Neural cell (in vitro differentiated cells): ENCODE measurements around the gene CLPSL1. TPM values are rescaled to one million over a fixed set of nuclear protein-coding genes. Genes with fewer than 3 reads are reported as not detected.

Source experiments
- H2AFZ ChIP-seq: fragments of 200-600, 300-800 bp; sonication (generic), shearing (Covaris generic); 2 replicates; pipeline ENCODE4 v1.6.0; 2014; ENCODE audit warnings: low read depth, mild to moderate bottlenecking, antibody characterized with exemption, low read length, moderate library complexity
- H3F3A ChIP-seq: fragments of 200-600 bp; shearing (Covaris generic); 2 replicates; pipeline ENCODE4 v1.6.1; 2016; ENCODE audit warnings: mild to moderate bottlenecking, moderate library complexity, mixed read lengths, antibody characterized with exemption, low read length; ENCODE audit not compliant: insufficient read depth, poor library complexity, severe bottlenecking
- H3K27ac ChIP-seq: fragments of 200-600, 300-800 bp; sonication (generic), shearing (Covaris generic); 2 replicates; pipeline ENCODE4 v1.5.1; 2014; ENCODE audit warnings: mild to moderate bottlenecking, low read length, moderate library complexity
- H3K27me3 ChIP-seq: fragments of 300-800, 200-600 bp; sonication (generic), shearing (Covaris generic); 2 replicates; pipeline ENCODE4 v1.6.0; 2014; ENCODE audit warnings: mild to moderate bottlenecking, low read depth, low read length, moderate library complexity; ENCODE audit not compliant: insufficient read depth
- H3K36me3 ChIP-seq: fragments of 300-800, 200-600 bp; sonication (generic), shearing (Covaris generic); 2 replicates; pipeline ENCODE4 v1.5.1; 2014; ENCODE audit warnings: mild to moderate bottlenecking, antibody characterized with exemption, low read length, moderate library complexity; ENCODE audit not compliant: insufficient read depth
- H3K4me2 ChIP-seq: fragments of 300-800, 200-600 bp; sonication (generic), shearing (Covaris generic); 2 replicates; pipeline ENCODE4 v1.6.0; 2014; ENCODE audit warnings: mild to moderate bottlenecking, low read length
- H3K4me3 ChIP-seq: fragments of 300-800, 200-600 bp; sonication (generic), shearing (Covaris generic); 2 replicates; pipeline ENCODE4 v1.5.1; 2014; ENCODE audit warnings: mild to moderate bottlenecking, low read length, moderate library complexity
- H3K79me2 ChIP-seq: fragments of 200-600 bp; shearing (Covaris generic); replicated peaks from 2 replicates; pipeline ENCODE4 v1.6.0; 2014; ENCODE audit warnings: mild to moderate bottlenecking, low read length, moderate library complexity; ENCODE audit not compliant: insufficient read depth
- H3K9ac ChIP-seq: fragments of 300-800, 200-600 bp; sonication (generic), shearing (Covaris generic); 2 replicates; pipeline ENCODE4 v1.6.1; 2016; ENCODE audit warnings: mild to moderate bottlenecking, low read length, mixed read lengths
- H3K9me2 ChIP-seq: fragments of 200-600 bp; shearing (Covaris generic); 2 replicates; pipeline ENCODE4 v1.6.1; 2016; ENCODE audit warnings: mild to moderate bottlenecking, low read length, mixed read lengths; ENCODE audit not compliant: insufficient read depth
- H3K9me3 ChIP-seq: fragments of 200-600, 300-800 bp; sonication (generic), shearing (Covaris generic); 2 replicates; pipeline ENCODE4 v1.6.1; 2016; ENCODE audit warnings: mild to moderate bottlenecking, mixed run types, low read length, moderate library complexity, mixed read lengths
- H4K20me1 ChIP-seq: fragments of 200-600 bp; shearing (Covaris generic); 2 replicates; pipeline ENCODE4 v1.6.1; 2016; ENCODE audit warnings: mild to moderate bottlenecking, mixed run types; ENCODE audit not compliant: insufficient read depth
- CTCF ChIP-seq: fragments of 450-650 bp; IDR thresholded peaks from 2 replicates; pipeline ENCODE4 v1.5.1; 2014; ENCODE audit warnings: antibody characterized with exemption, mild to moderate bottlenecking, moderate library complexity; ENCODE audit not compliant: poor library complexity, severe bottlenecking
- EP300 ChIP-seq: fragments of 450-650 bp; conservative IDR thresholded peaks from 2 replicates; pipeline ENCODE4 v1.6.1; 2014; ENCODE audit warnings: antibody characterized with exemption, mild to moderate bottlenecking, moderate library complexity; ENCODE audit not compliant: poor library complexity, severe bottlenecking
- EZH2 ChIP-seq: fragments of 200-600, 300-800 bp; shearing (Covaris generic), sonication (generic); IDR thresholded peaks from 2 replicates; pipeline ENCODE4 v1.6.1; 2014; ENCODE audit warnings: antibody characterized with exemption, low read length, borderline replicate concordance, mild to moderate bottlenecking; ENCODE audit not compliant: insufficient read depth, poor library complexity, severe bottlenecking
- MXI1 ChIP-seq: fragments of 450-650 bp; conservative IDR thresholded peaks from 2 replicates; pipeline ENCODE4 v1.6.1; 2014; ENCODE audit warnings: antibody characterized with exemption, mild to moderate bottlenecking; ENCODE audit not compliant: poor library complexity, severe bottlenecking
- POLR2AphosphoS5 ChIP-seq: IDR thresholded peaks from 2 replicates; pipeline ENCODE4 v1.6.1; 2012
- RAD21 ChIP-seq: fragments of 450-650 bp; conservative IDR thresholded peaks from 2 replicates; pipeline ENCODE4 v1.6.1; 2014; ENCODE audit warnings: antibody characterized with exemption, mild to moderate bottlenecking, moderate library complexity
- REST ChIP-seq: IDR thresholded peaks from 2 replicates; pipeline ENCODE4 v1.6.1; 2012; ENCODE audit warnings: borderline replicate concordance
- SMC3 ChIP-seq: fragments of 450-650 bp; conservative IDR thresholded peaks from 2 replicates; pipeline ENCODE4 v1.6.1; 2014; ENCODE audit warnings: antibody characterized with exemption, mild to moderate bottlenecking, moderate library complexity; ENCODE audit not compliant: poor library complexity
- TAF1 ChIP-seq: IDR thresholded peaks from 2 replicates; pipeline ENCODE4 v1.6.1; 2012; ENCODE audit warnings: low read depth
- polyA plus RNA-seq: library from polyadenylated mRNA; depleted of rRNA; stranded (reverse); fragments of >200 nt; gene quantifications from 2 replicates; pipeline ENCODE4 v1.2.3, GENCODE V29; 2014

Gene CLPSL1
- polyA plus RNA-seq, 1 donor from 2014 or later, result not detected

DNA sequence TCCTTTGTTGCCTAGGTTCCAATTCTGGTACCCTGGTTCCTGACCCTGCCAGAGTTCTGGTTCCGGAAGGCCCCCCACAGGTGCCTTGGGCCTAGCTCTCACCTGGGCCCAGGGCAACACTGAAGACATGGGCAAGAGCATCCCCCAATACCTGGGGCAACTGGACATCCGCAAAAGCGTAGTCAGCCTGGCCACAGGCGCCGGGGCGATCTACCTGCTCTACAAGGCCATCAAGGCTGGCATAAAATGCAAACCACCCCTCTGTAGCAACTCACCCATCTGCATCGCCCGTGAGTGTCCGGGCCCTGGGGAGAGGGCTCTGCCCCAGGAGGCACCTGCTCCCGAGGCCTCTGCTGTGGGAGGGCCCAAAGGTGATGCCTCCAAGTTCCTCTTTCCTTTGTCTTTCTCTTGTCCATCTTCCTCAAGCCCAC, 43.8 kb upstream of the CLPSL1 start, which contains the start of gene ARMC12:
ARMC12 (plus strand) TSS at position 51 of the 431 bp plus-strand sequence; CDS start at position 128, 77 bp downstream.
- Histone ChIP-seq H3K9me2 (no peaks in the 10 kb centered on the region), H2AFZ (peak within 1 kb of the TSS; percentile 18), H3K9ac (no peak within 1 kb of the TSS), H4K20me1 (no peaks in the 10 kb centered on the region), H3K9me3 (no peaks in the 10 kb centered on the region), H3K4me3 (no peak within 1 kb of the TSS), H3K27me3 (no peaks in the 10 kb centered on the region), H3F3A (peaks cover 5% of the 10 kb centered on the region), H3K4me2 (no peak within 1 kb of the TSS), H3K27ac (no peak within 1 kb of the TSS), H3K36me3 (no peaks in the 10 kb centered on the region), H3K79me2 (no peaks in the 10 kb centered on the region)
- TF ChIP-seq SMC3 (no peak), MXI1 (no peak), REST (no peak), CTCF (no peak), POLR2AphosphoS5 (no peak), EP300 (no peak), EZH2 (no peak), RAD21 (no peak), TAF1 (no peak)

- H3K9ac ChIP-seq, result no peak overlapping the region
- H3K4me3 ChIP-seq, result no peak overlapping the region
- H3K9me2 ChIP-seq, result no peaks in the 10 kb centered on the region
- no peak overlapping the region for H3K27ac ChIP-seq
- H3F3A ChIP-seq, result peaks cover 3% of the 10 kb centered on the region
- no peak overlapping the region for H3K4me2 ChIP-seq
- no peaks in the 10 kb centered on the region for H4K20me1 ChIP-seq
- no peaks in the 10 kb centered on the region for H3K27me3 ChIP-seq
- no peaks in the 10 kb centered on the region for H3K9me3 ChIP-seq
- H2AFZ ChIP-seq, result peak overlapping the region; percentile 18
- TF ChIP-seq RAD21 (peak; percentile 92), CTCF (peak; percentile 95), MXI1 (peak; percentile 53), REST (no peak), POLR2AphosphoS5 (no peak), SMC3 (peak; percentile 97), TAF1 (no peak)
- no peaks in the 10 kb centered on the region for H3K36me3 ChIP-seq
- H3K79me2 ChIP-seq, result no peaks in the 10 kb centered on the region
Observed at GRCh38 chr6:35737413-35738211, 43.2 kb upstream of the CLPSL1 start.
